Cardiac fibroblast (primary cell): Measurements from ENCODE around the gene NSG1.

Experiments used
- DNase-seq, 2 donors: peaks; one replicate each; pipeline versions ENCODE4 v3.0.0 to v3.0.0-alpha.2; 2010; ENCODE audit warnings: low read depth in 2 of 2
- H3K4me3 ChIP-seq, 2 donors: replicated peaks in 1 of 2; 1 replicate in 1 of 2; 2 replicates in 1 of 2; pipeline ENCODE4 v1.5.1; 2011; ENCODE audit warnings: low read depth in 2 of 2, low read length in 2 of 2, mild to moderate bottlenecking in 2 of 2, moderate library complexity in 1 of 2
- TF ChIP-seq, protein P1 (sequence below): IDR thresholded peaks from one replicate; pipeline ENCODE4 v1.5.1; 2011; ENCODE audit warnings: low read depth, mild to moderate bottlenecking, low read length, inconsistent platforms

NSG1 gene

DNA sequence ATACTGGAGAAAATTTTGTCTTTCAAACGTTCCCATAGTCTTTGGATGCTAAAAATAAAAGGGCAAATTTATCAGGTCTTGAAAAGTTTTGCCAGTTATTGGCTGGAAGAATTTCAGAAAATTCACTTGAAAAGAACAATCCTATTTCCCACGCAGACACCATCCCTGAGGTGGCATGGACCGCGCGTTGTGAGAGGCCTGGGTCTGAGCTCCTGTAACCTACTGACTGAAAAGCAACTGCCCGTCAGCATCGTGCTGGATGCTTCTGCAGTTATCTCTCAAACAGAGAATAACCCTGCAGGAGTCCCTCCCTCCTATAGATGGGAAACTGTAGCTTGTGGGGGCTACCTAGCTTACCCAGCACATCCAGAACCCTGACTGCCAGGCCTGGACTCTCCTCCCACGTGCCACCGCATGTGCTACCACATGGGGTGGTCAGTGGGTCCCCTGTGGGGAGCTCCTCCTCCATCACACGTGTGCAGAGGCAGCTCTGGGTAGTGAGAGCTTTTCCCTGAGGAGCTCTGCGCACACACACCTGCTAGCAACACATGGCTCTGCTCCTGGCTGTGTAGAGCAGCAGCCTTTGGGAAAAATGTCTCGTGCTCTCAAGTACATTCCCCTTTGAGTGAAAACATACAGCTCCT is 36.1 kb downstream of the NSG1 start:
- DNase-seq, result no peak
- no peak overlapping the region for H3K4me3 ChIP-seq
- TF ChIP-seq, protein P1, sequence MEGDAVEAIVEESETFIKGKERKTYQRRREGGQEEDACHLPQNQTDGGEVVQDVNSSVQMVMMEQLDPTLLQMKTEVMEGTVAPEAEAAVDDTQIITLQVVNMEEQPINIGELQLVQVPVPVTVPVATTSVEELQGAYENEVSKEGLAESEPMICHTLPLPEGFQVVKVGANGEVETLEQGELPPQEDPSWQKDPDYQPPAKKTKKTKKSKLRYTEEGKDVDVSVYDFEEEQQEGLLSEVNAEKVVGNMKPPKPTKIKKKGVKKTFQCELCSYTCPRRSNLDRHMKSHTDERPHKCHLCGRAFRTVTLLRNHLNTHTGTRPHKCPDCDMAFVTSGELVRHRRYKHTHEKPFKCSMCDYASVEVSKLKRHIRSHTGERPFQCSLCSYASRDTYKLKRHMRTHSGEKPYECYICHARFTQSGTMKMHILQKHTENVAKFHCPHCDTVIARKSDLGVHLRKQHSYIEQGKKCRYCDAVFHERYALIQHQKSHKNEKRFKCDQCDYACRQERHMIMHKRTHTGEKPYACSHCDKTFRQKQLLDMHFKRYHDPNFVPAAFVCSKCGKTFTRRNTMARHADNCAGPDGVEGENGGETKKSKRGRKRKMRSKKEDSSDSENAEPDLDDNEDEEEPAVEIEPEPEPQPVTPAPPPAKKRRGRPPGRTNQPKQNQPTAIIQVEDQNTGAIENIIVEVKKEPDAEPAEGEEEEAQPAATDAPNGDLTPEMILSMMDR, result no peak

GRCh38 chr4:4423706-4424498 is 37.0 kb downstream of the NSG1 start:
- TF ChIP-seq, protein P1, result no peak
- H3K4me3 ChIP-seq, result no peak overlapping the region
- no peak for DNase-seq

GRCh38 chr4:4424499-4425115 is 37.7 kb downstream of the NSG1 start:
- H3K4me3 ChIP-seq, result no peak overlapping the region
- DNase-seq, result no peak
- TF ChIP-seq, protein P1, result no peak

DNA sequence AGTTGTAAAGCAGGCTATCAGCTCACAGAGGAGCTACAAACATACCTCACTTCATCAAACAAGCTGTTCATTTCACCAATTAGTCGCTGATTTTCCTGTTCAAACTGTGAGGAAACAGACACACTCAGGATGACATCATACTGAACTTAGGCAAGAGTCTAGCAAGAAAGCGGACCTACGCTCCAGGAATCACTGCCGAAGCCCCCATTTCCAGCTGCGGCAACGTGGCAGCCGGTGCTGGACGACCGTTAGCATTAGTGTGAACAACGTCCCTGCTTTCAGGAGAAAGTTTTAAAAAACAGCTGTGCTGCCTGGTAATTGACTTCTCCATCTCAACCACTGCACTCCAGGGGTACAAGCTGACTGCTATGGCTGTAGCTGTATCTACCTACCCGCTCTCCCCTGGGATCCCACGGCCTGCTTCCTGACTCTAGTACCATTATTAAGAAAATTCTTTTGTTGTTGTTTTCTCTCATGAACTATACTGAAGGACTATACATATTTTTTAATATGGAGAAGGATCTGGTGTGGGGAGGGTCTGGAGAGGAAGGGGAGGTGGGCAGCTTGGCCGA is 38.3 kb downstream of the NSG1 start:
- TF ChIP-seq, protein P1, result no peak
- DNase-seq, result no peak
- no peak overlapping the region for H3K4me3 ChIP-seq

GRCh38 chr4:4425696-4426095 is 38.8 kb downstream of the NSG1 start:
- H3K4me3 ChIP-seq, result no peak overlapping the region
- no peak for DNase-seq
- TF ChIP-seq, protein P1, result no peak

- no peak for DNase-seq
- TF ChIP-seq, protein P1, result no peak
- no peak overlapping the region for H3K4me3 ChIP-seq
Observed at GRCh38 chr4:4426511-4427120, 39.7 kb downstream of the NSG1 start.
